ENCODE measurements around the gene STAT6. TPM values are rescaled to one million over a fixed set of nuclear protein-coding genes. Genes with fewer than 3 reads are reported as not detected.

Gene STAT6, protein sequence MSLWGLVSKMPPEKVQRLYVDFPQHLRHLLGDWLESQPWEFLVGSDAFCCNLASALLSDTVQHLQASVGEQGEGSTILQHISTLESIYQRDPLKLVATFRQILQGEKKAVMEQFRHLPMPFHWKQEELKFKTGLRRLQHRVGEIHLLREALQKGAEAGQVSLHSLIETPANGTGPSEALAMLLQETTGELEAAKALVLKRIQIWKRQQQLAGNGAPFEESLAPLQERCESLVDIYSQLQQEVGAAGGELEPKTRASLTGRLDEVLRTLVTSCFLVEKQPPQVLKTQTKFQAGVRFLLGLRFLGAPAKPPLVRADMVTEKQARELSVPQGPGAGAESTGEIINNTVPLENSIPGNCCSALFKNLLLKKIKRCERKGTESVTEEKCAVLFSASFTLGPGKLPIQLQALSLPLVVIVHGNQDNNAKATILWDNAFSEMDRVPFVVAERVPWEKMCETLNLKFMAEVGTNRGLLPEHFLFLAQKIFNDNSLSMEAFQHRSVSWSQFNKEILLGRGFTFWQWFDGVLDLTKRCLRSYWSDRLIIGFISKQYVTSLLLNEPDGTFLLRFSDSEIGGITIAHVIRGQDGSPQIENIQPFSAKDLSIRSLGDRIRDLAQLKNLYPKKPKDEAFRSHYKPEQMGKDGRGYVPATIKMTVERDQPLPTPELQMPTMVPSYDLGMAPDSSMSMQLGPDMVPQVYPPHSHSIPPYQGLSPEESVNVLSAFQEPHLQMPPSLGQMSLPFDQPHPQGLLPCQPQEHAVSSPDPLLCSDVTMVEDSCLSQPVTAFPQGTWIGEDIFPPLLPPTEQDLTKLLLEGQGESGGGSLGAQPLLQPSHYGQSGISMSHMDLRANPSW
- 306 and 318 TPM in 2 replicates for total RNA-seq

DNA sequence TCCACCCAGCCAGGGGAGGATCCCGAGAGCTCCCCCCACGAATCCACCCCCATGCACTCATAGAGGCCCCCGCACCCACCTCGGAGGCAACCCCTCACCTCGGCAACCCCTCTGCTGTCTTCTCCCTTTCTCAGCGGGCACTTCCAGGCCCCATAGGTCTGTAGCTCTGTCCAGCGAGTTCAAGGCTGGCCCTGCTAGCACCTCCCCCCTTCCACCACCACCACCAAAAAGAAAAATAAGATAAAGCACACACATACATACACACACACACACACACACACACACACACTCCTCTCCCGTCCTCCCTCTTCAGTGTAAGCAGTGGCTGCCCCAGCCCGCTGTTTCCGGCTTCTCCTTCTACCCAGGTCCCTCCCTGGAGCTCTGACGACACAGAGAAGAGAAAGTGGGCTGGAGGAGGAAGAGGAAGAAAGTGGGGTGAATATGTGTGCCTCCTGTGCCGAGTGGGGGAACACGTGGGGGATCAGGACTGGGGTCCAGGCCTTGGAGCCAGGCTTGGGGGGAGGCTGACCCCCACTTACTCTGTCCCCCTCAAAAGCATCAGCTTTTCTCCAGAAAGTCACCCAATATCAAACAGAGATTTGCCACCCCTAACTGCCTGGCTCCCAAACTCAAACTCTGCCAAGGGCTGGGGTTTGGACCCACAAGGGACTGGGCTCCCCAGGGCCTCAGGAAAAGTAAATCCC, at the start of gene STAT6:
Gene STAT6 (minus strand): TSS at position 332 of the 704 bp plus-strand sequence. CDS start 3,084 bp downstream, outside the sequence.
- Mint-ChIP-seq H3K36me3 (ENCODE audit: low read depth) (peaks cover 20% of the 10 kb centered on the region), H3K4me1 (ENCODE audit: low read depth) (peaks cover 51% of the 10 kb centered on the region), H3K27ac (peak within 1 kb of the TSS; percentile 98), H3K27me3 (ENCODE audit: insufficient read depth) (no peaks in the 10 kb centered on the region), H3K9me3 (no peaks in the 10 kb centered on the region), H3K4me3 (peak within 1 kb of the TSS; percentile 99)
- DNase-seq (ENCODE audit: low spot score) = peak; percentile 84
- intact Hi-C loops (cut with micrococcal nuclease) = loop anchor here (1.0 to 5.0 kb wide), 5 partner anchors 24 to 482 kb away; partner anchors contain the start of genes NEMP1 and PRIM1

DNA sequence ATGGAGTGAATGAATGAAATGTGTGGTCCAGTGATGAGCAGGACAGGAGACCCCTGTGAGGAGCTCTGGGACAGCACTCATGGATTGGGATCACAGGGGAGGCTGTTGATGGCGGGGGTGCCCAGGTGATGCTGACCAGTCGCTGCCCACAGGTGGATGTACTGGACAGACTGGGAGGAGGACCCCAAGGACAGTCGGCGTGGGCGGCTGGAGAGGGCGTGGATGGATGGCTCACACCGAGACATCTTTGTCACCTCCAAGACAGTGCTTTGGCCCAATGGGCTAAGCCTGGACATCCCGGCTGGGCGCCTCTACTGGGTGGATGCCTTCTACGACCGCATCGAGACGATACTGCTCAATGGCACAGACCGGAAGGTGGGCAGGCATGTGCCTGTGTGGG, 49.6 kb upstream of the STAT6 start:
- intact Hi-C loops (cut with micrococcal nuclease) = no loop called here
- no peaks in the 10 kb centered on the region for H3K36me3 Mint-ChIP-seq (ENCODE audit: low read depth)
- peaks cover 3% of the 10 kb centered on the region for H3K27me3 Mint-ChIP-seq (ENCODE audit: insufficient read depth)
- H3K9me3 Mint-ChIP-seq = no peaks in the 10 kb centered on the region
- no peak for DNase-seq (ENCODE audit: low spot score)
- H3K4me1 Mint-ChIP-seq (ENCODE audit: low read depth) = peaks cover 5% of the 10 kb centered on the region
- H3K27ac Mint-ChIP-seq = no peak overlapping the region
- no peak overlapping the region for H3K4me3 Mint-ChIP-seq

DNA sequence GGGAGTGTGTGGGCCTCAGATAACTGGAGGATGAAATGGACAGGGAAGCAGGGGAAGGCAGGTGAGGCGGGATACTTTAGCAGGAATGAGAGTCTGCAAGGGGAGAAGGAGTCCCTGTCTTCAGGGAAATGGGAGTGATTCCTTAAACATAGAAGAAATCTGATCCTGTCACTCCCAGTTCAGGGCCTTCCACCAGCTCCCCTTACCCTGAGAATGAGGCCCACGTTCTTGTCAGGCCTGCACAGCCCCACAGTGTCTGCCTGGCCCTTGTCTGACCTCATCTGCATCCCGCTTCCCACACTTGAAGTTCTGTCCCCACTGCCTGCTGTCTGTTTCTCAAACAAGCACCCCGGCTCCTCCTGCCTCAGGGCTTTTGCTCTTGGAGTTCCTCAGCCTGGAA, 48.9 kb upstream of the STAT6 start:
- intact Hi-C loops (cut with micrococcal nuclease) = no loop called here
- no peak overlapping the region for H3K27ac Mint-ChIP-seq
- no peaks in the 10 kb centered on the region for H3K9me3 Mint-ChIP-seq
- no peak overlapping the region for H3K4me3 Mint-ChIP-seq
- peaks cover 5% of the 10 kb centered on the region for H3K4me1 Mint-ChIP-seq (ENCODE audit: low read depth)
- H3K36me3 Mint-ChIP-seq (ENCODE audit: low read depth) = no peaks in the 10 kb centered on the region
- H3K27me3 Mint-ChIP-seq (ENCODE audit: insufficient read depth) = peaks cover 3% of the 10 kb centered on the region
- DNase-seq (ENCODE audit: low spot score) = no peak

DNA sequence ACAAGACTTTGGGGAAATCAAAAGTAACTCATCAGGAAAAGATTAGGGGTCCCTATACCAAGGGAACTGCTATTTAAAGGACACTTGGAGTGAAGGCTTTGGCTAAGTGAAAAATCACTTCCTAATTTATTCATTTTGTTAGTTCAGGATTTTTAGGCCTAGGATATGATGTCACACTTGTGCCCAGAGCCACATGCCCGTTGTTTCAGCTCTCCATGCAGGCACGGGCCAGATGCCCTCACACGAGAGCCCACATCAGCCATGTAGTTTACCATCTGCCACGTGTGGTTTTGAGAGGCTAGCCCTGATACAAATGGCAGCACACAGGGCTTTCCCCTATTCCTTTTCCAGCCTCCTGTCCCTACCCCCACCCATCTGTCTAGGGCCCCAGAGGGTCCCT, 48.1 kb upstream of the STAT6 start:
- intact Hi-C loops (cut with micrococcal nuclease) = no loop called here
- H3K36me3 Mint-ChIP-seq (ENCODE audit: low read depth) = no peaks in the 10 kb centered on the region
- H3K4me1 Mint-ChIP-seq (ENCODE audit: low read depth) = peaks cover 5% of the 10 kb centered on the region

DNA sequence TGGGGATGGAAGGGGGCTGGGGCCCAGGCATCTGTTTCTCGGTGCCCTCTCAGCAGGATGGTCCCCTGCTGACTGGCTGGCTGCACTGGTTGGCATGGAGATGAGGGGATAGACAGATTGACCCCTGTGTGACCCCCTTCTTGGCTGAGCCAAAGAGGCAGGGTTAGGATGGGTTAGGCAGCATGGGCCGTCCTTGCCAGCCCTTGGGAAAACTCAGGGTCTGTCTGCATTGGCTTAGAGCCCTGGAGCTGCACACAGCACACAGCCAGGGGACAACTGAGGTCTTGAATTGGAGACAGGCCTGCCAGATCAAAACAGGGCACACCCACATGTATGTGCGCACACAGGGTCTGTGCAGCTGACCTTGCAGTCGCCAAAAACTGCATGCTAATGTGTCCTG, 47.5 kb upstream of the STAT6 start:
- Mint-ChIP-seq H3K4me3 (no peak overlapping the region), H3K36me3 (ENCODE audit: low read depth) (no peaks in the 10 kb centered on the region), H3K4me1 (ENCODE audit: low read depth) (peaks cover 5% of the 10 kb centered on the region), H3K27me3 (ENCODE audit: insufficient read depth) (peaks cover 3% of the 10 kb centered on the region), H3K9me3 (no peaks in the 10 kb centered on the region), H3K27ac (no peak overlapping the region)
- no peak for DNase-seq (ENCODE audit: low spot score)
- intact Hi-C loops (cut with micrococcal nuclease) = no loop called here

More for the DNA sequence above, 48.1 kb upstream of the STAT6 start:
- no peak overlapping the region for H3K27ac Mint-ChIP-seq
- H3K4me3 Mint-ChIP-seq = no peak overlapping the region
- DNase-seq (ENCODE audit: low spot score) = no peak
- no peaks in the 10 kb centered on the region for H3K9me3 Mint-ChIP-seq
- peaks cover 3% of the 10 kb centered on the region for H3K27me3 Mint-ChIP-seq (ENCODE audit: insufficient read depth)

DNA sequence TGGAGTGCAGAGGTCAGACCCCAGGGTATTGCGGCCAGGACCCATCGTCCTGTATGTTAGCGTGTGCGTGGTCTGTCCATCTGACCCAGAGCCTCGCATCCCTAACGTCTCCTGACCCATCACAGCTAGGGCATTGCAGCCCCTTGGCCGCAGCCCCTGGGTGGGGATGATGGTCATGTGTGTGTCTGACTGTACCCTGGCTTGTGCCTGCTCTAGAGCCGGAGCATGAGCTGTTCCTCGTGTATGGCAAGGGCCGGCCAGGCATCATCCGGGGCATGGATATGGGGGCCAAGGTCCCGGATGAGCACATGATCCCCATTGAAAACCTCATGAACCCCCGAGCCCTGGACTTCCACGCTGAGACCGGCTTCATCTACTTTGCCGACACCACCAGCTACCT, 47.0 kb upstream of the STAT6 start:
- no peak overlapping the region for H3K4me3 Mint-ChIP-seq
- H3K4me1 Mint-ChIP-seq (ENCODE audit: low read depth) = peaks cover 5% of the 10 kb centered on the region
- intact Hi-C loops (cut with micrococcal nuclease) = no loop called here

DNA sequence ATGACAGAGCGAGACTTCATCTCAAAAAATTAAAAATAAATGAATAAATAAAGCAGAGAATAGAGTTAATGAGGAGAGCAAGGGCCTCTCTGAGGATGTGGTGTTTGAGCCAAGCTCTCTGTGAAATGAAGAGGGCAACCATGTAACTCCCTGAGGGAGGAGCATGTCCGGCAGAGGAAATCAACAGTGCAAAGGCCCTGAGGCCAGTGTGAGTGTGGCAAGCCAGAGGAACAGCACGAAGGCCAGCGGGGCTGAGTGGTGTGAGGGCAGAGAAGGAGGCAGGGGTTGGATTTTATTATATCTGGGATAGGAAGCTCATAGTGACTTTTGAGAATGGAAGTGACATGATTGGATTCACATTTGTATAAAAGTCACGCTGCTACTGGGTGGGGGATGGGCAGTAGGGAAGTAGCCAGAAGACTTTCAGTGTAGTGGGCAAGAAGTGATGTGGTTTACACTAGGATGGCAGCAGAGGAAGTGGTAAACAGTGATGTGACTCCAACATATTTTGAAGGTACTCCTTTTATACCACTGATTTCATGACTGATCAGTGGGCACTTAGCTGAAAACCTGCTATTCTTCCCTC, 46.5 kb upstream of the STAT6 start:
- Mint-ChIP-seq H3K27me3 (ENCODE audit: insufficient read depth) (peaks cover 3% of the 10 kb centered on the region), H3K4me1 (ENCODE audit: low read depth) (peaks cover 5% of the 10 kb centered on the region), H3K27ac (no peak overlapping the region), H3K9me3 (no peaks in the 10 kb centered on the region), H3K4me3 (no peak overlapping the region), H3K36me3 (ENCODE audit: low read depth) (no peaks in the 10 kb centered on the region)
- intact Hi-C loops (cut with micrococcal nuclease) = no loop called here
- DNase-seq (ENCODE audit: low spot score) = no peak

More for the DNA sequence above, 47.0 kb upstream of the STAT6 start:
- DNase-seq (ENCODE audit: low spot score) = no peak
- Mint-ChIP-seq H3K9me3 (no peaks in the 10 kb centered on the region), H3K36me3 (ENCODE audit: low read depth) (no peaks in the 10 kb centered on the region), H3K27ac (no peak overlapping the region), H3K27me3 (ENCODE audit: insufficient read depth) (peaks cover 3% of the 10 kb centered on the region)

DNA sequence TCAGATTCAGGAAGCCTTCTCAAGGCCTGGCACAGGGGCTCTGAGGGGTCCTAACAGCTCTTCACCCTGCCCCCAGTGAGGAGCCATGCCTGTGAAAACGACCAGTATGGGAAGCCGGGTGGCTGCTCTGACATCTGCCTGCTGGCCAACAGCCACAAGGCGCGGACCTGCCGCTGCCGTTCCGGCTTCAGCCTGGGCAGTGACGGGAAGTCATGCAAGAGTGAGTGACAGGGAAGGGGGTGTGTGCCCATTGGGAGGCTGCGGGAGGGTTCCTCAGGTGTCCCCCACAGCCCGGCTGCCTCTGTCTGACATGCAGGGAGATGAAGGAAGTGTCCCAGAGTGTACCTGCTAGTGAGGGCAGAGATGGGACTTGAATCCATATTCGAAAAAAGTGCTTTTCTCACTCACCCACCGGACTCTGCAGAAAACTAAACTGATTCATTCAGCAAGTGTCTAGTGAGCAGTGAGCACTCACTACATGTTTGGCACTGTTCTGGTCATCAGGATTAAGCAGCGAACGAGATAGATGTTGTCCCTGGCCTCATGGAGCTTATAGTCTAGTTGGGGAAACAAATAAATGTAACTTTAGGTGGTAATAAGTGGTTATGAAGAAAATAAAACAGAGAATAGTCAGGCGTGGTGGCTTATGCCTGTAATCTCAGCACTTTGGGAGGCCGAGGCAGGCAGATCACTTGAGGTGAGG, 45.7 kb upstream of the STAT6 start:
- Mint-ChIP-seq H3K9me3 (no peaks in the 10 kb centered on the region), H3K27me3 (ENCODE audit: insufficient read depth) (peaks cover 3% of the 10 kb centered on the region), H3K36me3 (ENCODE audit: low read depth) (no peaks in the 10 kb centered on the region), H3K4me1 (ENCODE audit: low read depth) (peaks cover 5% of the 10 kb centered on the region), H3K27ac (no peak overlapping the region), H3K4me3 (no peak overlapping the region)
- no peak for DNase-seq (ENCODE audit: low spot score)
- intact Hi-C loops (cut with micrococcal nuclease) = no loop called here

DNA sequence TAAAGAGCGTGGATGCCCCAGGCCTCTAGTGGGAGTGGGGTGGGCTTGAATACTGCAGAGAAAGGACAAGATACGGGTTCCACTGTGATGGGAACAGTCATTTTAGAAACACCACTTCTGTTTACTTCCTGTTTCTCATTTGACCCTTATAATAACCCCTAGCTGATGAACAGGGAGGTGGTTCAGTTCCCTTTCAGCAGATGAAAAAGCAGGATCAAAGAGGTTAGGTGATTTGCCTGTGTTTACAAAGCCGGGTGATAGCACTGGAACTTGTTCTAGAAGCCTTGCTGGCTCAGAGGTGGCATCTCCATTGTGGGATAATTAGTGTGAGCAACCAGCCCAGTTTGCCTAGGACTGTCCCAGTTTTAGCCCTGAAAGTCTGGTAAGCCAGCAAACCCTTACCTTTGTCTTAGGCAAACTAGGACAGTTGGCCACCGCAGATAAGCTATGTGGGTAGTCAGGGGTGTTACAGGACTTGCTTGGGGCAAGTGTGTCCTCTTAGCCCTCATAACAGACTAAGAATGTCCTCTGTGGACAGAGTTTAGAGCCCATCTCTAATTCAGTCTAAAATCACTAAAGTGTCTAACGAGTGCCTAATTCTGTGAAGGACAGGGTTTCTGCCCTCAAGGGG, 43.8 kb upstream of the STAT6 start:
- H3K4me3 Mint-ChIP-seq = no peak overlapping the region
- DNase-seq (ENCODE audit: low spot score) = no peak
- peaks cover 1% of the 10 kb centered on the region for H3K27me3 Mint-ChIP-seq (ENCODE audit: insufficient read depth)
- H3K27ac Mint-ChIP-seq = no peak overlapping the region
- no peaks in the 10 kb centered on the region for H3K9me3 Mint-ChIP-seq
- no peaks in the 10 kb centered on the region for H3K36me3 Mint-ChIP-seq (ENCODE audit: low read depth)
- peaks cover 5% of the 10 kb centered on the region for H3K4me1 Mint-ChIP-seq (ENCODE audit: low read depth)
- intact Hi-C loops (cut with micrococcal nuclease) = no loop called here

DNA sequence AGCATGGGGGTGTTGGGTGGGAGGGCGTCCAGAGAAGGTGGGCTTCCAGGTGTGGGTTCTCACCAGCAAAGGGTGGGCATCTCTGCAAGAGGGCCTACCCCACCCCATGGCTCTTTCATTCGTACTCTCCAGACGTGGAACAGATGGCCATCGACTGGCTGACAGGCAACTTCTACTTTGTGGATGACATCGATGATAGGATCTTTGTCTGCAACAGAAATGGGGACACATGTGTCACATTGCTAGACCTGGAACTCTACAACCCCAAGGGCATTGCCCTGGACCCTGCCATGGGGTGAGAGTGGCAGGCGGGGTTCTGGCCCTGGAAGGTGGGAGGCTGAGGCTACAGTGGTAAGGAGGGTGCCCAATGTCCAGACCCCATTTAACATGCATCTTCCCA, 42.9 kb upstream of the STAT6 start:
- intact Hi-C loops (cut with micrococcal nuclease) = no loop called here
- Mint-ChIP-seq H3K27me3 (ENCODE audit: insufficient read depth) (peaks cover 1% of the 10 kb centered on the region), H3K36me3 (ENCODE audit: low read depth) (no peaks in the 10 kb centered on the region), H3K4me3 (no peak overlapping the region), H3K4me1 (ENCODE audit: low read depth) (peaks cover 5% of the 10 kb centered on the region), H3K27ac (no peak overlapping the region), H3K9me3 (no peaks in the 10 kb centered on the region)
- DNase-seq (ENCODE audit: low spot score) = no peak

DNA sequence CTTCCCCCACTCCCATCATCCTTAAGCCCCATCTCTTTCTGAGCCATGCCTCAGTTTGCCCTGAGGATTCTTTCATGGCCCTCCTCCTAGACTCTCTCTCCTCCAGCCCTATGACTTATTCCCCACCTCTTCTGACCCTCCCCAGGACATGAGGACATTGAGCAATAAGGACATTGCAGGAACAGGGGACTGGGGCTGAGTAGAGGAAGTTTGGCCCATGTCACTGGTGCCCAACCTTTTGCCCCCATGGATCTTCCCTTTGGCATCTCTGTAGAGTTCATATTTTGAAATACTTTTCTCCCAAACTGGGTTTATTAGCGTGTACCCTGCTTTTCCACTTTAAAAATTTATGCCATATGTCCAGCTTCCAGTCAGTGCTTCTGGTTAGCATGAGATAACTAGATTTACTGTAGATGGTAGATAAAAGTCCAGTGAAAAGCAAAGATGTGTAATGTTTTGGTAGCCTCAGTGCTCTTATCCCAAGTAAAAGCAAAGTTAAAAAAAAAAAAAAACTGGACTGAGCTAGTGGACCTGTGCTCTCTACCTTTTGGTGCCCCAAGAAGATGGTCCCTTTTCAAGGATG, 42.3 kb upstream of the STAT6 start:
- Mint-ChIP-seq H3K36me3 (ENCODE audit: low read depth) (no peaks in the 10 kb centered on the region), H3K27ac (no peak overlapping the region), H3K9me3 (no peaks in the 10 kb centered on the region), H3K27me3 (ENCODE audit: insufficient read depth) (peaks cover 1% of the 10 kb centered on the region), H3K4me3 (no peak overlapping the region), H3K4me1 (ENCODE audit: low read depth) (peaks cover 5% of the 10 kb centered on the region)
- no peak for DNase-seq (ENCODE audit: low spot score)
- intact Hi-C loops (cut with micrococcal nuclease) = no loop called here
